GM13977 (cell line): Measurements from ENCODE around the gene NDUFS8.

Experiments used
- DNase-seq: peaks from one replicate; pipeline ENCODE4 v3.0.0; 2012; ENCODE audit warnings: low spot score
- CTCF ChIP-seq: IDR thresholded peaks from 2 replicates; pipeline ENCODE4 v1.5.1; 2012; ENCODE audit warnings: mild to moderate bottlenecking, control low read depth; ENCODE audit not compliant: insufficient read depth; ENCODE audit errors: extremely low read depth, missing control alignments
- in situ Hi-C: fragments of 300-500 bp; cut with MboI; formaldehyde crosslinking; loops from one replicate; pipeline ENCODE4 v1.12.0; 2022; ENCODE audit warnings: low sequenced_read_pairs, low pct_unique_long_range_greater_than_20kb, mixed read lengths, inconsistent platforms; ENCODE audit not compliant: unreplicated experiment

Gene NDUFS8

GRCh38 chr11:68071281-68072048, 41.0 kb downstream of the NDUFS8 start:
- DNase-seq = no peak
- in situ Hi-C loops = no loop called here
- no peak for TF ChIP-seq CTCF

- in situ Hi-C loops = no loop called here
- no peak for DNase-seq
- no peak for TF ChIP-seq CTCF
Measured at GRCh38 chr11:68074584-68075352, 44.3 kb downstream of the NDUFS8 start.

GRCh38 chr11:68076371-68077042, 46.0 kb downstream of the NDUFS8 start:
- peak; percentile 44 for TF ChIP-seq CTCF
- no peak for DNase-seq
- in situ Hi-C loops = no loop called here

- no peak for TF ChIP-seq CTCF
- no peak for DNase-seq
- in situ Hi-C loops = no loop called here
Measured at GRCh38 chr11:68077617-68078582, 47.4 kb downstream of the NDUFS8 start.

GRCh38 chr11:68080860-68081259, 50.4 kb downstream of the NDUFS8 start:
- DNase-seq = no peak
- in situ Hi-C loops = no loop called here
- no peak for TF ChIP-seq CTCF
